GM18951 (cell line): Measurements from ENCODE around the gene CCDC15.

Experiments used
- POLR2A ChIP-seq: IDR thresholded peaks from 4 replicates; pipeline ENCODE4 v1.6.1; 2011; ENCODE audit warnings: mild to moderate bottlenecking; ENCODE audit not compliant: insufficient read length, insufficient read depth; ENCODE audit errors: extremely low read depth
- in situ Hi-C: fragments of 300-500 bp; cut with MboI; formaldehyde crosslinking; loops from one replicate; pipeline ENCODE4 v1.12.0; 2022; ENCODE audit warnings: low sequenced_read_pairs, mixed read lengths, inconsistent platforms; ENCODE audit not compliant: unreplicated experiment

The CCDC15 gene

DNA sequence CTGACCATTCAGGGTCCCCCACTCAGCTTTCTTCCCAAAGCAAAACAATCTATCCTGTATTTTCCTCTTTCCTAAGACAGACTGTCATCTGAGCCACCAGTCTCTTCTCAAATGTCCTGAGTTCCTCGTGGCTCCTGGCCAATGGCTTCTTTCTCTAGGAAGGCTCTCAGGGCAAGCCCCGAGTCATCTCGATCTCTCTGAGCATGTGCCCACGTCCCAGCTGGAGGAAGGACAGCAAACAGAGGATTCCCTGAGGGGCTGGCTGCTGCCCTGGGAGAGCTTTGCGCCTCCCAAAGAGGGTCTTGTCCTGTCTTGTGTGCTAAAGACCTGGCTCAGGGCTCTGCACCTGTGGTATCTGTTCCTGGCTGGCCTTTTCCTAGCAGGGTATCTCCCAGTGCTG lies 117.4 kb downstream of the CCDC15 start:
- in situ Hi-C loops = no loop called here
- no peak for TF ChIP-seq POLR2A

DNA sequence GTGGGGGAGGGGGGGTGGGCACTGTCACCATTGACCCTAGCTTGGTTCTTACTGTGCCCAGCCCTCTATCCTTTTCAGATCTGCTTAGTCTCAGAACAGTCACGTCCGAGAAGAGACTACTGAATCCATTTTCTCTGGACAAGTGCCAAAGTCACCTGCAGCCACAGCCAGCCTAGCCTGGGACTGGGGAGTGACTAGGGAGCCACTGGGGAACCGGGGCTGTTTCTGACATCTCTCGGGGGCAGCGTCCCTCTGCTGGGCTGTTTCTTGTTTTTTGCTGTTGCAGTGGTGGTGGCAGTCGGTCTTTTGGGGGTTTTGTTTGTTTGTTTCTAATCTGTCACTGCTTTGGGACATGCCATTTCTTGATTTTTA lies 117.8 kb downstream of the CCDC15 start:
- no peak for TF ChIP-seq POLR2A
- in situ Hi-C loops = no loop called here

DNA sequence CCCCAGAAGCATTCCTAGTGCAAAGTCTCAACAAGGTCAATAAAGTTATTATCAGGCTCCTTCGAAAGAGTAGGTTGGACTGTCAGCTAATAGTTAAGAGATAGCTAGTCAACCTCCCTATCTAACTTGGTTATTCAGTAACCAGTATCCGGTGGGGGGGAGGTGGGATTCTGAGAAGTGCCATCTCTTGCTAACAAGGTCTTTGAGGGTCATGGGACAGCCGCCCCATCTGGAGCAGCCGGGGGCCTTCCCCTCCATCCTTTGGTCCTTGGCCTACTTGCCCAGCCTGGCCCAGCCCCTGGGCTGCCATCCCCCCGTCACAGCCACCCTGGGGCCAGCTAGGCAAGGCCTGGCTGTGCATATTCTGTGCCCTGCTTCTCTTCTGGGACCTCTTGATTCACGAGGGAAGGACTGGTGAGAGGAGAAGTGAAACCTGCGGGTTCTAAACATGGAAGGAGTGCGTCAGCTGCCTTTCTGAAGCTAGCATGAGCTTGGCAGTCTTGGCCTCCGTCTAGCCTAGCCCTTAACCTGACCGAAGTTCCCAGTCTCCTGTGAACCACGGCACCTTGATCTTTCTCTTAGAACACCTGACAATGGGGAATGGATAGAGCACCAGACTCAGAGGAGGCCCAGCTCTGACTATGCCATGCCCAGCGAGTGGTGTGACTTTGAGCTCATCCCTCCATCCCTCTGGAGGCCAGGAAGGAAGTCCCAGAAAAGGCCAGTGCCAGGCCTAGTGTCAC lies 118.4 kb downstream of the CCDC15 start:
- in situ Hi-C loops = no loop called here
- peak; percentile 61 for TF ChIP-seq POLR2A

DNA sequence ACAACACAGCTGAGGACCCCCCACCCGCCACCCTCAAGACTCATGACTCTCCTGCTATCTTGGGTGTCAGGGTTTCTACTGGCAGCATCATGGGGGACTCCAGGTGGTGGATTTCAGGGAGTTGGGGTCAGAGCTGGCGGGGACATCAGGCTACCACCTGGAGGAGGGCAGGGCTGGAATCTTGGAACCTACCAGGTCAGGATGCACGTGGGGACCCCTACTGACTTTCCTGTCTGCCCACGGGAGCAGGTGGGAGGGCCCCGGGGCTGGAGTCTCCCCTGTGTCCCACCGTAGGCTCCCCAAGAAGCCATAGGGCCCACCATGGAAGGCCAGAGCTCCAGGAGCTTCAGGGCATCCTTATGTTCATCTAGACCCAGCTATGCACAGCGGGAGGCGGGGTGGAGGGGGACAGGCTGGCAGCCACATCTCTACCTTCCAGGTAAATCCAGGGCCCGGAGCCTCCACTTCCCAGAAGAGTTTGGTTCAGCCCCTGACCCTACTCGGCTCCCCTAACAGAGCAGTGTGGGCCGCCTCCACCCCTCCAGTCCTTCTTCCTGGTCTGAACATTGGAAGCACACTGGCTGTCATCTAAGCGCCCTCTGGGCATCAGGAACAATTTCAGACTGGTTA lies 119.1 kb downstream of the CCDC15 start:
- in situ Hi-C loops = no loop called here
- no peak for TF ChIP-seq POLR2A

DNA sequence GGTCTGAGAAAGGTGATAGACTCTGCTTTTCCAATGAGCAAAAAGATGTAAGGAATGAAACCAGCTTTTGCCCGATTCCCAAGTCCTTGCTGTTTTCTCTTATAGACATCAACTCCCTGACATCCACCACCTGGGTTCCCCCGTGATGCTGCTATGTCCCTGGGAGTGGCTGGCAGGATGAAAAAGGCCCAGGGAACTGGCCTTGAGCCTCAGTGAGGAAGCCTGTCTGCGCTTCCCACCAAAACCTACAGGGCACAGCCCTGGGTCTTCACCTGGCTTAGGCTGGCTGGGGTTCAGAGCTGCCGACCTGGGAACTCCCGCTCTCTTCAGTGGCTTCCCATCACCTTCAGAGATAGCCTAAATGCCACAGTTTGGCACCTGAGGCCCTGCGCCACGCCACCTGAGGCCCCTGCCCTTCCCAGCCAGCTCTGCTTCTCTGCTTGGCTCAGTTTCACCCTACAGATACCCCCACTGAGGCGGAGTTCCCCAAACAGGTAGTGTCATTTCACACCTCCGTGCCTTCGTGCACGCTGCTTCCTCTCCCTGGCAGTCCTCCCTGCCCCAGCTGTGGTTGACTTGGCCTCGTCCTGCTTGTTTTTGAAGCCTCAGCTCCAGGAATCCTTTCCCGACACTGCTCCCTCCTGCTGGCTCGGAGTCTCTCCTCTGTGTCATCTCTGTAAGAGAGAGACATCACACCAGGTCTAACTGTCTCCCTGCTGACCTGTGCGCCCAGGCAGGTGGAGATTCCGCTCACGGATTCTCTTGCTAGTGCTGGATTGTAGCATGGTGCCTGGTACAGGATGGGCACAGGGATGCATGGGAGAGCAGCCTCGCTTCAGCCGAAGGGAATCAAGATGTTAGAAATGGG lies 119.8 kb downstream of the CCDC15 start:
- no peak for TF ChIP-seq POLR2A
- in situ Hi-C loops = no loop called here

DNA sequence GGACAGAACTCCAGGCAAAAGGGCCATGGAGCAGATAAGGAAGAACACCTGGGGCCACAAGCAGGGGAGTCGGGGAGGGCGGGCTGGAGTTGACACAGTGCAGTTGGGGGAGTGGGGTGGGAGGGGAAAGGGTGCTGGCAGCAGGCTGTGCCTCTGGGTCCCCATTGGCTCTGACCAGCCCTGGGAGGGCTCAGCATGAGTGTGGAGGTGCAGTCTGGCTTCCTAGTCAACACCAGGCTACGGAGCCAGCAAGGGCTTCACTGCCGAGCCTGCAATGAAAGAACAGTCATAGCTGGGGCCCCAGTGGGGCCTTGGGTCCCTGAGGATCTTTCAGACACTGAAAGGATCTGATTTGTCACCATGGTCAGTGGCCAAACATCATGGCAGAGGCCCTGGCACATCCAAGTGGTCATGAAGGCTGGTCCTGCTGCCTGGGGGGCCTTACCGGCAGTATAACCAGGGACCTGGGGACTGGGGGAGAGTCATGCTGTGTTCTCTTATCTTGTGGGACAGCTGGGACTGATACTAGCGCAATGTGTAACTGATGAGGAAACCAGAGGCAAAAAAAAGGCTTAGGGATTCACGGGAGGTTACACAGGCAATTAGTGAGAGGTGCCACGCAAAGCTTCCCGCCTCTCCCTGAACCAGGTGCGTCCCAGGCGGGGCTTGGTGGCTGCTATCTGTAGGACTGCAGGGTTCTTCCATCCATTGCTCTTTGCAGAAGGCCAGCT lies 120.7 kb downstream of the CCDC15 start:
- TF ChIP-seq POLR2A = no peak
- in situ Hi-C loops = no loop called here

DNA sequence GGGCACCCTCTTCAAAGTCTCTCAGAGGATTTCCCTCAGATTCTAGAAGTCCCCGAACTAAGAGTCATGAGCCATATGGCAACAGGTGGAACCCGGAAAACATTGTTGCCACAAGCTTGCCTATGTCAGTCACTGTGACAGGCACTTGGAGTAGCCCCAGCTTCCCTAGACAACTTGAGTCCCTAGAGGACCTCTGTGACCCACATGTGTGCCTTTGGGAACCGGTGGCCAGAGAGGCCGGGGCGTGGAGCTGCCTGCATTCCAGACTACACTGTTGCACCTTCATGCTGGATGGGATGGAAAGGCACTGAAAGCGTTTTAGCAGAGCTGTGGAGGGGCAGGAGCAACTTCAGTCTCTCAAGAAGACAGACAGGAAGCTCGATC lies 121.2 kb downstream of the CCDC15 start:
- in situ Hi-C loops = no loop called here
- TF ChIP-seq POLR2A = no peak

DNA sequence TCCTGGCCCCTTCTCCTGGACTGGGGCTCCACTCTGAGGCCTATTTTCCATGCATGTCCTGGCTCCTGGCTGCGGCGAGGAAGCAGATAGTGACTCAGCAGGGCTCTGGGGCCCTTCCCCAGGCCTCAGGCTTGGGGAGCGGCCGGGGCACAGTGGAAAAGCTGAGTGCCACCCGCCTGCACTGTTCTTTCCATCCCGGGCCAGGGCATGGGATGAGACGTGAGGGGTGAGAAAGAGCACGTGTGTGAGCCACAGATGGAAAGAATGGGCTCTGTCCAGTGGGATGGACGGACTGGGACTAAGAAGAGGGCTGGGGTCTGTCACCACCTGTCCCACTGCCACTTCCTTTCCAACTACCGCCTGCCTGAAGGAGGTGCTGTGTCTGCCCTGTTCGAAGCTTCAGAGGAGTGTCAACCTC lies 121.9 kb downstream of the CCDC15 start:
- TF ChIP-seq POLR2A = no peak
- in situ Hi-C loops = no loop called here

DNA sequence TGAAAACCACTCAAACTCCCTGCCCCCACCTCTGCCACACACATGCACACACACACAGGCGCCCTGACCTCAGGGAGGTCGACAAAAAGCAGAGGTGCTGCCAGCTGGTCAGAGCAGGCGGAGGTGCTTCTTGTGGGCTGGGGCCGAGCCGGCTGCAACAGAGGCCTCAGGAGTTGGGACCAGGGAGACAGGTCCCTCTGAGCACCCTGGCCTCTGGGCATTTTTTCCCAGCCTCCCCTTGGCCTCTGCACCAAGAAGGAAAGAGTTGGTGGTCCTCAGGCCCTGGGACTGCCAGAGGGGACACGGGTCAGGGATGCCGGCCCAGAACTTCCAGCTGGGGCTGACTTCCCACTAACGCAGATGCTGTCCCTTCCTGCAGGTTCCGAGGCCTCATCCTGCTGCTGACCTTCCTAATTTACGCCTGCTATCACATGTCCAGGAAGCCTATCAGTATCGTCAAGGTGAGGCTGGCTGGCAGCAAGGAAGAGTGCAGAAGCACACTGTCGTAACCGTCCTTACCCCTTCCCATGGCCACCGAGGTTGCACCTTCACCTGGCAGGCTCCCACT lies 122.5 kb downstream of the CCDC15 start:
- in situ Hi-C loops = no loop called here
- no peak for TF ChIP-seq POLR2A

DNA sequence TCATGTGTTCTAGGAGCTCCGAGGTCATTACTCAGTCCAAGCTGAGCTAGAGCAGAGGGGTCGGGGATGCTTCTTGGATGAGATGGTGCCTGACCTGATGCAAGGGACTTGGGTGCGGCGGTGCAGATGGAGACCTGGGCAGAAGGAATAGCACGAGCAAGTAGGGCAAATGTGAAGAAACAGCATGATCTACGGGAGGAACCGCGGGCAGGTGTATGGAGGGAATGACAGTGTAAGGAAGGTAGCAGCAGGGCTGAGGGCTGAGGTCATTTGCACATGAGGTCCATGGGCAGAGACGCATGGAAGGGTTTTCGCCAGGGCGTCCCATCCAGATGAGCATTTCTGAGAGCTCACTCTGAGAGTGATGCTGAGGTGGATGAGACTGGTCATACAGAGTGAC lies 124.0 kb downstream of the CCDC15 start:
- in situ Hi-C loops = no loop called here
- TF ChIP-seq POLR2A = no peak

DNA sequence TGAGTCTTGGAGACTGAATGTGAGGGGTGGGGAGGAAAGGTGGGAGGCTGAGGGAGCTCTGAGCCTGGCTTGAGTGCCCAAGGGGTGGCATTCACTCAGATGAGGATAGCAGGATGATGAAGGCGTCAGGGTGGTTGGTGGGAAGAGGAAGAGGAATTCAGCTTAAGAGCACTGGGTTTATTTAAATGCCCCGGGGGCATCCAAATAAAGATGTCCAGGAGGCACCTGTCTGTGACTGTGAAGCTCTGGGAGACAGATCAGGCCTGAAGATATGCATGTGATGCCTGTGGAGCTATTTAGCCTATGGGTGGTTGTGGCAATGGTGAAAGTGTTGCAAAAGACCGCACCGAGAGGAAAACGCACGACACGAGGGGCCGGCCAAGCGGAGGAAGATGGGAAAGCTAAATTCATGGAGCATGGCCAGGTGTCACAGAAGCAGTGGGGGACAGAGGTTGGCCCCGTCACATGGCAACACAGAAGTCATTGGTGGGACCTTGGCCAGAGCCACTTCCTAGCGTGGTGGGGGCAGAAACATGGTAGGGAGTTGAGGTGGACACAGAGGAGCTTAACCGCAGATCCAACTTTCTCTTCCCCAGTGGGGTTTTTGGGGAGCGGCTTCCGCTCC lies 124.6 kb downstream of the CCDC15 start:
- no peak for TF ChIP-seq POLR2A
- in situ Hi-C loops = no loop called here

DNA sequence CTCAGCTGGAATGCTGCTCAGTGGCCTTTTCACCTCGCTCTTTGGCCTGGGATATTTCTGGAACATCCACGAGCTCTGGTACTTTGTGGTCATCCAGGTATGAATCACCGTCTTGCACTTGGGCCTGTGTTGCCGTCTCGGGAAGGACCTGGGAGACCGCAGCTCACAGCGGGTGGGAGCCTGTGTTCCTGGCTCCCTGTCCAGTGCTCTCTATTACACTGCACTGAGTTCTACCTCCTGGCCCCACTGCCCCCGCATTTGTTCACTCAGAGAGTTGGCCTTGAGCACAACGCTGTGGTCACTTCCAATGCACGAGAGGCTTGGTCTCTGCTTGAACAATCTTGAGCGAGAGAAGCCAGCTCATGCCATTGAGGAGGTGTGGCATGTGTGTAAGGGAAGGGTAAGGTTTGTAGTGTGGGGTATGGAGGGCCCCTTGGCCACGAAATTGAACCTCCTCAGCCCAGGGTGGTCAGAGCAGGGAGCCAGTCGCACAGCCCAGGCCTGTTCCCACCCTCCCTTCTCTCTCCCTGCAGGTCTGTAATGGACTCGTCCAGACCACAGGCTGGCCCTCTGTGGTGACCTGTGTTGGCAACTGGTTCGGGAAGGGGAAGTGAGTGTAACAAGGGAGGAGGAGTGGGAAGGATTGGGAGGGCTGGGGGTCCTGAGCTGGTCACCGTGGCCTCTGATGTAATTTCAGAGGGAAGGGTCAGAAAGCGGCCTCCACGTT lies 125.3 kb downstream of the CCDC15 start:
- in situ Hi-C loops = no loop called here
- no peak for TF ChIP-seq POLR2A

DNA sequence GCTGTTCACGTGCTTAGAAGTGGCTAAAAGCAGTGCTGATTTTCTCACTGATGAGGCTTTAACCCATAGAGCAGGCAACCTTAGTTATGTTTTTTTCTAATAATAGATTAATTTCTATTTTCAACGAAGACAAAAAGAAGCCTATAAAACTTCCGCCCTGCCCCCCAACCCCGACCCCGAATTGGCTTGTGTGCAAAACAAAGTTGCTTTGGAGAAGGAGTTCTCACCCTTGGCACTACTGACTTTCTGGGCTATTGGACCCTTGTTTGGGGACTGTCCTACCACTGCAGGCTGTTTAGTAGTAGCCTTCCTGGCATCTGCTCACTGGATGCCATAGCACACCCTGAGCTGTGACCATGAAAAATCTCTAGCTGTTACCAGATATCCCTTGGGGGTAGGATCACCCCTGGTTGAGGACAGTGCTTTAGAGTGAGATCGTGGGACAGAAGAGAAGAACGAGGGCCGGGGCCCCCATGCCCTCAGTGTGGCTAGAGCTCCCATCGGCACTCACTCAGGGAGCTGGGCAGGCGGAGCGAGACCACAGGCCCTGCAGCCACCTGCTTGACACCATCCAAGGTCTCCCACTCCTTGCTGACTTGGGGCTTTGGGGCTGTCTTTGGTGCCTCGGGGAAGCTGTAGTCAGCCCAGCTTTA lies 126.0 kb downstream of the CCDC15 start:
- no peak for TF ChIP-seq POLR2A
- in situ Hi-C loops = no loop called here
